Astrocyte of the spinal cord (primary cell): Measurements from ENCODE around the gene MYL3.
A peak's percentile ranks its signal among the peaks of the same experiment; 100 is the strongest.

Experiments
- DNase-seq: peaks from one replicate; pipeline ENCODE4 v3.0.0; 2011; ENCODE audit warnings: low read depth, low spot score
- H3K4me3 ChIP-seq: 2 replicates; pipeline ENCODE4 v1.5.1; 2011; ENCODE audit warnings: low read depth, mild to moderate bottlenecking, low read length, moderate library complexity
- in situ Hi-C: cut with HindIII; loops from 2 replicates; pipeline ENCODE4 v1.10.0; 2017; ENCODE audit warnings: low sequenced_read_pairs
- TF ChIP-seq, protein P1 (sequence below): IDR thresholded peaks from 2 replicates; pipeline ENCODE4 v1.5.1; 2012; ENCODE audit warnings: low read depth, mild to moderate bottlenecking, low read length, inconsistent platforms

MYL3 gene

DNA sequence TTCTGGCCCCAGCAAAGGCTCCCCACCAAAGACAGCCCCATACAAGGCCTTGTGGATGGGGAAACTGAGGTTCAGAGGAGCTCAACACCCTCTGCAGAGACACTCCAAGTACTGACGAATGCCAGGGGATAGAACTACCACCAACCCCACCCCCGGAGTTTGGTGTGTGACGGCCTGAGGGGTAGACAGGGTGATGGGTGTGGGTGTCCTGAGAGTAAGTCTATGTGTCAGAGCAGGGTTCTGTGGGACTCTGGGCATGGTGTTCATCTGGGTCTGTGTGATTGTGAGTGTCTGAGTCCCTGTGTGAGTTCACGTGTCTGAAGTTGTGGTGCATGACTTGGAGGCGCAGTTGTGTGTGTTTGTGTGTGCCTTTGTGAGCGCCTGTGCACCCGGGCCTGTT is 21.7 kb upstream of the MYL3 start:
- no peak overlapping the region for H3K4me3 ChIP-seq
- TF ChIP-seq, protein P1, sequence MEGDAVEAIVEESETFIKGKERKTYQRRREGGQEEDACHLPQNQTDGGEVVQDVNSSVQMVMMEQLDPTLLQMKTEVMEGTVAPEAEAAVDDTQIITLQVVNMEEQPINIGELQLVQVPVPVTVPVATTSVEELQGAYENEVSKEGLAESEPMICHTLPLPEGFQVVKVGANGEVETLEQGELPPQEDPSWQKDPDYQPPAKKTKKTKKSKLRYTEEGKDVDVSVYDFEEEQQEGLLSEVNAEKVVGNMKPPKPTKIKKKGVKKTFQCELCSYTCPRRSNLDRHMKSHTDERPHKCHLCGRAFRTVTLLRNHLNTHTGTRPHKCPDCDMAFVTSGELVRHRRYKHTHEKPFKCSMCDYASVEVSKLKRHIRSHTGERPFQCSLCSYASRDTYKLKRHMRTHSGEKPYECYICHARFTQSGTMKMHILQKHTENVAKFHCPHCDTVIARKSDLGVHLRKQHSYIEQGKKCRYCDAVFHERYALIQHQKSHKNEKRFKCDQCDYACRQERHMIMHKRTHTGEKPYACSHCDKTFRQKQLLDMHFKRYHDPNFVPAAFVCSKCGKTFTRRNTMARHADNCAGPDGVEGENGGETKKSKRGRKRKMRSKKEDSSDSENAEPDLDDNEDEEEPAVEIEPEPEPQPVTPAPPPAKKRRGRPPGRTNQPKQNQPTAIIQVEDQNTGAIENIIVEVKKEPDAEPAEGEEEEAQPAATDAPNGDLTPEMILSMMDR, result no peak
- no peak for DNase-seq
- in situ Hi-C loops, result no loop called here

DNA sequence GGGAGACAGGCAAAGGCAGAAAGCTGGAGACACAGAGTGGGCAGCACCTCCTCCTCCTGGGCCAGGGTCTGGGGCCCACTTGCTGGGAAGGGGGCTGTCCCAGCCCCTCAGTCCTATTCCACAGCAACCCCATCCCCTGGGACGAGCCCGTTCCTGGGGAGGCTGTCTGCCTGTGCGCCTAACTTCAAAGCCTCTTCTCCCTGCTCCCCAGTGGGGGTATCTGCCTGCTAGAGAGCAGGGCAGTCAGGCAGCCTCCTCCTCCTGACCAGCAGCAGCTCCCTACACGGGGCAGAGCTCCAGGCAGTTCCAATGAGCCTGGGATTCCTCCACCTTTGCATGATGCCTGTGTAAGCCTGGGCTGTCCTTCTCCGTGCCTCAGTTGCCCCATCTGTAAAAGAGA is 21.2 kb upstream of the MYL3 start:
- TF ChIP-seq, protein P1, result no peak
- in situ Hi-C loops, result no loop called here
- H3K4me3 ChIP-seq, result no peak overlapping the region
- no peak for DNase-seq

DNA sequence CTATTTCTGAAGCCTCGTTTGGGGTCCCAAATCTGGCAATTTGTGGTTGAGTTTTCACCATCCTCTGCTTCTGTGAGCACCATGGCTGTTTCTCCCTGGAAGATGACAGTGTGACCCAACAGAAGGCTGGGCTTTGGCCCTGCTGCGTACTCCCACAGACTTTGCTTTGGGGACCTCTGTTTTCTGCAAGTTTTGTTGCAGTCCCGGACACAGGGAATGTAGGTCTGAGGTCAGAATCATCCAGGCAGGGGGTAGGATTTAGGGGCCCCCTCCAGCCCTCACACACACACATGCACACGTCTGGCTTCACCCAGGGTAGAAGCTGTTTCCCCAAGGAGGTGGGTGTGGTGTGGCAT is 20.6 kb upstream of the MYL3 start:
- H3K4me3 ChIP-seq, result no peak overlapping the region
- in situ Hi-C loops, result no loop called here
- DNase-seq, result no peak
- TF ChIP-seq, protein P1, result no peak

DNA sequence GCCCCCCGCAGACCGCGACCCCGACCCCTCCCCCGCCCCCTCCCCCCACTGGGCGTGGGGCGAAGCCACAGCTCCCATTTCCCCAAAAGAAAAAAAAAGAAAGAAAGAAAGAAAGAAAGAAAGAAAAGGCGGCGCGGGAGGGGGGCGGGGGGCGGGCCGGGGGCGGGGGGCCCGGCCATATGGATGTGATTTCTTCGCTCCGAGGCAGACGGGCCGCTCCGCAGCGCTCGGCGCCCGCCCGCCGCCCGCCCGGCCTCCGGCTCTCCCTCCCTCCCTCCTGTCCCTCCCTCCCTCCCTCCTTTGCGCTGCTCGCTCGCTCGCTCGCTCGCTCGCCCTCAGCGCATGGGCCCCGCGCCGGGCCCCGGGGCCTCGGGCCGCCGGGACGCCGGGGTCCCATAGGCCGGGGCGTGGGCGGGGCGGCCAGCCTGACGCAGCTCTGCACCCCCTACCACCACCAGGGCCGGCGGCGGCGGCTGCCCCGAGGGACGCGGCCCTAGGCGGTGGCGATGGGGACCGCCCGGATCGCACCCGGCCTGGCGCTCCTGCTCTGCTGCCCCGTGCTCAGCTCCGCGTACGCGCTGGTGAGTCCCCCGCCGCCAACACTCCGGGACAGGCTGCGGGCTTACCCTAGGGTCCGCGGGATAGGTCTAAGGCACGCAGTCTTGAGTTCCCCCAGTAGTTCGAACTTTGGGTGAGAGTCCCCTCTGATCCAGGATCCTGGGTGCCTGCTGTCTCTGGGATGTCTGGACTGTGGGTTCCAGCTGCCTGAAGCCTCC is 20.0 kb upstream of the MYL3 start:
- no peak for DNase-seq
- peak overlapping the region; percentile 37 for H3K4me3 ChIP-seq
- in situ Hi-C loops, result no loop called here
- TF ChIP-seq, protein P1, result no peak

- peak overlapping the region; percentile 37 for H3K4me3 ChIP-seq
- in situ Hi-C loops, result no loop called here
- TF ChIP-seq, protein P1, result no peak
- DNase-seq, result peak; percentile 27
These were observed 19.3 kb upstream of the MYL3 start for GRCh38 chr3:46882377-46883053.

DNA sequence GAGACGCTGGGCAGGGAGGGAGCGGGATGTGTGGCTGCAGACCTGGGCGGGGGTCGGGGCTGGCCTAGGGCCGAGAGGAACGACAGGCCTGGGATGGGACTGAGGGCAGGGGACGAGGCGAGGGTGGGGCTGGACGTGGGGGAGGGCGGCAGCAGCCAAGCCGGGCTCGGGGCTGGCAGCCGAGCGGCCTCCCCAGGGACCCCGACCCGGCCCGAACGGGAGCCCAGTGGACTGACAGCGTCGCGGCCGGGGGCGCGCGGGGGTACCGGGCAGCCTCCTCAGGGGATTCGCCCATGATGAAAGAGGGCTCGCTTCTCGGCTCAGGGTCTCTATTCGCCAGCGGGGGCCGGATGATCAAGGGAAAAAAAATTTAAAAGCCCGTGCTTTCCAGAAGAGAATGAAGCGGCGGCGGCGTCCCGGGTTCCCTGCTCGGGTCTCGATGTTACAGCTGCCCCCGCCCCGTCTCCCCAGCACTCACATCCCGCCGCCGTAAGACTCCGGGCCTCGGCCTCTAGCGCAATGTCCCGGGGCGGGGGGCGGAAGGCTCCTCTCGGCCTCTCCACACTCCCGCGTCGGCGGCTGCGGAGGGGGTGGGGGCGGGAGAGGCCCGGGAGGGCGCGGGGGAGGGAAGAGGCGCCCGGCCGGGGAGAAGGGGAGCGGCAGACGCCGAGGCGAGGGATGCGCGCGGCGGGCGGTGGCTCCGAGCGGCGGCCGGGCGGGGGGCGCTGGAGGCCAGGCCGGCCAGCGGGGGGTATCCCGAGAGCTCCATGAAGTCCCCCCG is 18.5 kb upstream of the MYL3 start:
- in situ Hi-C loops, result no loop called here
- TF ChIP-seq, protein P1, result no peak
- H3K4me3 ChIP-seq, result peak overlapping the region; percentile 37
- DNase-seq, result no peak
